IPS-20b (cell line): ENCODE measurements around the gene SLC22A8.
"Not testable (repeated sequence)": the region's sequence is repeated elsewhere in the genome, so short reads cannot be mapped to it uniquely, and the experiment has no call there.

Experiments used
- H3K27ac ChIP-seq: one replicate; pipeline ENCODE4 v1.5.1; 2013; ENCODE audit warnings: low read length
- H3K27me3 ChIP-seq: 2 replicates; pipeline ENCODE4 v1.6.1; 2013; ENCODE audit warnings: mild to moderate bottlenecking, low read length, inconsistent platforms; ENCODE audit not compliant: insufficient read depth
- H3K36me3 ChIP-seq: 2 replicates; pipeline ENCODE4 v1.6.1; 2013; ENCODE audit warnings: low read depth, mild to moderate bottlenecking, inconsistent platforms, low read length, moderate library complexity; ENCODE audit not compliant: insufficient read depth
- H3K4me1 ChIP-seq: 2 replicates; pipeline ENCODE4 v1.6.1; 2013; ENCODE audit warnings: mild to moderate bottlenecking, control low read depth, inconsistent platforms, low read length, moderate library complexity; ENCODE audit not compliant: insufficient read depth
- H3K4me3 ChIP-seq: 2 replicates; pipeline ENCODE4 v1.5.1; 2013; ENCODE audit warnings: mild to moderate bottlenecking, low read length, inconsistent platforms
- H3K9ac ChIP-seq: 2 replicates; pipeline ENCODE4 v1.6.1; 2013; ENCODE audit warnings: low read depth, mild to moderate bottlenecking, inconsistent platforms, low read length, moderate library complexity
- H3K9me3 ChIP-seq: 2 replicates; pipeline ENCODE4 v1.6.1; 2013; ENCODE audit warnings: mild to moderate bottlenecking, low read depth, low read length, inconsistent platforms; ENCODE audit not compliant: insufficient read depth

SLC22A8 gene

GRCh38 chr11:62954478-62954877 lies 61.2 kb downstream of the SLC22A8 start:
- no peak overlapping the region for H3K4me3 ChIP-seq
- no peak overlapping the region for H3K27ac ChIP-seq
- H3K4me1 ChIP-seq = no peaks in the 10 kb centered on the region
- no peaks in the 10 kb centered on the region for H3K36me3 ChIP-seq
- H3K9me3 ChIP-seq = no peaks in the 10 kb centered on the region
- H3K9ac ChIP-seq = no peak overlapping the region
- no peaks in the 10 kb centered on the region for H3K27me3 ChIP-seq

- no peaks in the 10 kb centered on the region for H3K9me3 ChIP-seq
- H3K27me3 ChIP-seq = no peaks in the 10 kb centered on the region
- H3K36me3 ChIP-seq = no peaks in the 10 kb centered on the region
- no peak overlapping the region for H3K27ac ChIP-seq
- no peaks in the 10 kb centered on the region for H3K4me1 ChIP-seq
- no peak overlapping the region for H3K9ac ChIP-seq
- no peak overlapping the region for H3K4me3 ChIP-seq
Observed at GRCh38 chr11:62953811-62954210, 61.8 kb downstream of the SLC22A8 start.

- no peaks in the 10 kb centered on the region for H3K36me3 ChIP-seq
- H3K4me1 ChIP-seq = no peaks in the 10 kb centered on the region
- no peaks in the 10 kb centered on the region for H3K27me3 ChIP-seq
- H3K9me3 ChIP-seq = no peaks in the 10 kb centered on the region; the same call in 1 of the 2 replicates
- no peak overlapping the region for H3K27ac ChIP-seq
- H3K9ac ChIP-seq = no peak overlapping the region
- H3K4me3 ChIP-seq = no peak overlapping the region
Observed at GRCh38 chr11:62948765-62949320, 66.8 kb downstream of the SLC22A8 start.

GRCh38 chr11:62945538-62945937 lies 70.1 kb downstream of the SLC22A8 start:
- not testable (repeated sequence) for H3K36me3 ChIP-seq, H3K9me3 ChIP-seq, H3K4me3 ChIP-seq, H3K4me1 ChIP-seq, H3K27ac ChIP-seq, H3K9ac ChIP-seq, H3K27me3 ChIP-seq
